Measurements from ENCODE around the gene AP2A2. TPM values are rescaled to one million over a fixed set of nuclear protein-coding genes. Genes with fewer than 3 reads are reported as not detected.

AP2A2 gene
- total and polyA plus RNA-seq, 5 donors from 2014 or later = 6.2 to 85.9 (median 7.5) TPM

- Histone ChIP-seq H3K36me3 (ENCODE audit: control insufficient read depth, insufficient read depth, low read length) (peaks cover 59% of the 10 kb centered on the region), H3K27ac (ENCODE audit: insufficient read depth, low read length, poor library complexity, severe bottlenecking) (no peak overlapping the region), H3K9me3 (ENCODE audit: control insufficient read depth in 2 of 2, low read length in 2 of 2) (no peaks in the 10 kb centered on the region), H3K4me1 (ENCODE audit: control insufficient read depth, insufficient read depth, low read length, poor library complexity, severe bottlenecking) (no peaks in the 10 kb centered on the region), H3K4me3 (ENCODE audit: low read depth, low read length) (no peak overlapping the region), H3K27me3 (ENCODE audit: control insufficient read depth, insufficient read depth, low read length) (no peaks in the 10 kb centered on the region)
- Mint-ChIP-seq H3K4me1 (peaks cover 0 to 13% (median 2%) of the 10 kb centered on the region in 4 donors), H3K9me3 (peaks cover 0 to 4% (median 0%) of the 10 kb centered on the region in 7 donors), H3K36me3 (peaks cover 12% of the 10 kb centered on the region), H3K27me3 (no peaks in the 10 kb centered on the region), H3K27ac (no peak overlapping the region), H3K4me3 (no peak overlapping the region)
- ATAC-seq (ENCODE audit: low read depth in 2 of 2) (no peak), DNase-seq (no peak)
These were observed 66.9 kb downstream of the AP2A2 start for GRCh38 chr11:992577-992976.

- H3K36me3 Mint-ChIP-seq = peaks cover 8% of the 10 kb centered on the region
- H3K9me3 Mint-ChIP-seq = peaks cover 0 to 4% (median 0%) of the 10 kb centered on the region in 7 donors
- no peak overlapping the region for H3K27ac Mint-ChIP-seq
- Histone ChIP-seq H3K27me3 (ENCODE audit: control insufficient read depth, insufficient read depth, low read length) (no peaks in the 10 kb centered on the region), H3K4me1 (ENCODE audit: control insufficient read depth, insufficient read depth, low read length, poor library complexity, severe bottlenecking) (no peaks in the 10 kb centered on the region), H3K9me3 (ENCODE audit: control insufficient read depth in 2 of 2, low read length in 2 of 2) (no peaks in the 10 kb centered on the region), H3K4me3 (ENCODE audit: low read depth, low read length) (no peak overlapping the region), H3K36me3 (ENCODE audit: control insufficient read depth, insufficient read depth, low read length) (peaks cover 51% of the 10 kb centered on the region), H3K27ac (ENCODE audit: insufficient read depth, low read length, poor library complexity, severe bottlenecking) (no peak overlapping the region)
- no peak overlapping the region for H3K4me3 Mint-ChIP-seq
- H3K4me1 Mint-ChIP-seq = peaks cover 0 to 13% (median 2%) of the 10 kb centered on the region in 4 donors
- DNase-seq (no peak), ATAC-seq (ENCODE audit: low read depth in 2 of 2) (no peak)
- no peaks in the 10 kb centered on the region for H3K27me3 Mint-ChIP-seq
These were observed 68.0 kb downstream of the AP2A2 start for GRCh38 chr11:993632-994167.

- H3K9me3 ChIP-seq (ENCODE audit: control insufficient read depth in 2 of 2, low read length in 2 of 2) = no peaks in the 10 kb centered on the region
- DNase-seq (peak in 1 of 3 donors; percentile 3), ATAC-seq (ENCODE audit: low read depth in 2 of 2) (no peak)
- peak overlapping the region in 1 of 3 donors; percentile 81 for H3K27ac Mint-ChIP-seq
- H3K27me3 ChIP-seq (ENCODE audit: control insufficient read depth, insufficient read depth, low read length) = no peaks in the 10 kb centered on the region
- peaks cover 42% of the 10 kb centered on the region for H3K36me3 ChIP-seq (ENCODE audit: control insufficient read depth, insufficient read depth, low read length)
- no peaks in the 10 kb centered on the region for H3K27me3 Mint-ChIP-seq
- H3K27ac ChIP-seq (ENCODE audit: insufficient read depth, low read length, poor library complexity, severe bottlenecking) = no peak overlapping the region
- H3K4me3 ChIP-seq (ENCODE audit: low read depth, low read length) = no peak overlapping the region
- H3K9me3 Mint-ChIP-seq = peaks cover 0 to 4% (median 0%) of the 10 kb centered on the region in 7 donors
- H3K4me3 Mint-ChIP-seq = no peak overlapping the region
- peaks cover 0 to 13% (median 1%) of the 10 kb centered on the region in 4 donors for H3K4me1 Mint-ChIP-seq
- H3K36me3 Mint-ChIP-seq = peaks cover 8% of the 10 kb centered on the region
- H3K4me1 ChIP-seq (ENCODE audit: control insufficient read depth, insufficient read depth, low read length, poor library complexity, severe bottlenecking) = no peaks in the 10 kb centered on the region
These were observed 69.5 kb downstream of the AP2A2 start for GRCh38 chr11:995044-995751.

- no peaks in the 10 kb centered on the region for H3K27me3 ChIP-seq (ENCODE audit: control insufficient read depth, insufficient read depth, low read length)
- H3K27ac ChIP-seq (ENCODE audit: insufficient read depth, low read length, poor library complexity, severe bottlenecking) = no peak overlapping the region
- H3K4me3 Mint-ChIP-seq = no peak overlapping the region
- H3K27me3 Mint-ChIP-seq = no peaks in the 10 kb centered on the region
- peak overlapping the region; percentile 80 to 86 (median 81) for H3K27ac Mint-ChIP-seq
- DNase-seq (peak in 1 of 3 donors; percentile 2), ATAC-seq (ENCODE audit: low read depth in 2 of 2) (no peak)
- H3K36me3 Mint-ChIP-seq = peaks cover 11% of the 10 kb centered on the region
- H3K36me3 ChIP-seq (ENCODE audit: control insufficient read depth, insufficient read depth, low read length) = peaks cover 47% of the 10 kb centered on the region
- H3K4me1 ChIP-seq (ENCODE audit: control insufficient read depth, insufficient read depth, low read length, poor library complexity, severe bottlenecking) = no peaks in the 10 kb centered on the region
- H3K4me3 ChIP-seq (ENCODE audit: low read depth, low read length) = no peak overlapping the region
- H3K9me3 ChIP-seq (ENCODE audit: control insufficient read depth in 2 of 2, low read length in 2 of 2) = no peaks in the 10 kb centered on the region
- peaks cover 0 to 13% (median 1%) of the 10 kb centered on the region in 4 donors for H3K4me1 Mint-ChIP-seq
- H3K9me3 Mint-ChIP-seq = peaks cover 0 to 4% (median 0%) of the 10 kb centered on the region in 7 donors
These were observed 70.2 kb downstream of the AP2A2 start for GRCh38 chr11:995752-996420.

GRCh38 chr11:996681-997080 lies 71.0 kb downstream of the AP2A2 start:
- Histone ChIP-seq H3K27me3 (ENCODE audit: control insufficient read depth, insufficient read depth, low read length) (no peaks in the 10 kb centered on the region), H3K9me3 (ENCODE audit: control insufficient read depth in 2 of 2, low read length in 2 of 2) (no peaks in the 10 kb centered on the region), H3K4me1 (ENCODE audit: control insufficient read depth, insufficient read depth, low read length, poor library complexity, severe bottlenecking) (no peaks in the 10 kb centered on the region), H3K4me3 (ENCODE audit: low read depth, low read length) (no peak overlapping the region), H3K27ac (ENCODE audit: insufficient read depth, low read length, poor library complexity, severe bottlenecking) (no peak overlapping the region), H3K36me3 (ENCODE audit: control insufficient read depth, insufficient read depth, low read length) (peaks cover 52% of the 10 kb centered on the region)
- H3K4me1 Mint-ChIP-seq = peaks cover 0 to 13% (median 2%) of the 10 kb centered on the region in 4 donors
- H3K36me3 Mint-ChIP-seq = peaks cover 19% of the 10 kb centered on the region
- no peak overlapping the region for H3K4me3 Mint-ChIP-seq
- no peak for ATAC-seq (ENCODE audit: low read depth in 2 of 2)
- H3K27ac Mint-ChIP-seq = peak overlapping the region; percentile 78 to 86 (median 80)
- DNase-seq = no peak
- peaks cover 0 to 4% (median 0%) of the 10 kb centered on the region in 7 donors for H3K9me3 Mint-ChIP-seq
- no peaks in the 10 kb centered on the region for H3K27me3 Mint-ChIP-seq

- no peak for ATAC-seq (ENCODE audit: low read depth in 2 of 2)
- no peaks in the 10 kb centered on the region for H3K27me3 ChIP-seq (ENCODE audit: control insufficient read depth, insufficient read depth, low read length)
- H3K36me3 Mint-ChIP-seq = peaks cover 21% of the 10 kb centered on the region
- H3K9me3 Mint-ChIP-seq = peaks cover 0 to 4% (median 0%) of the 10 kb centered on the region in 7 donors
- H3K27ac ChIP-seq (ENCODE audit: insufficient read depth, low read length, poor library complexity, severe bottlenecking) = no peak overlapping the region
- no peak overlapping the region for H3K27ac Mint-ChIP-seq
- peaks cover 0 to 13% (median 2%) of the 10 kb centered on the region in 4 donors for H3K4me1 Mint-ChIP-seq
- H3K9me3 ChIP-seq (ENCODE audit: control insufficient read depth in 2 of 2, low read length in 2 of 2) = no peaks in the 10 kb centered on the region
- no peaks in the 10 kb centered on the region for H3K27me3 Mint-ChIP-seq
- no peak overlapping the region for H3K4me3 Mint-ChIP-seq
- DNase-seq = no peak
- no peaks in the 10 kb centered on the region for H3K4me1 ChIP-seq (ENCODE audit: control insufficient read depth, insufficient read depth, low read length, poor library complexity, severe bottlenecking)
- no peak overlapping the region for H3K4me3 ChIP-seq (ENCODE audit: low read depth, low read length)
- peaks cover 52% of the 10 kb centered on the region for H3K36me3 ChIP-seq (ENCODE audit: control insufficient read depth, insufficient read depth, low read length)
These were observed 72.2 kb downstream of the AP2A2 start for GRCh38 chr11:997907-998306.

- DNase-seq = no peak
- Mint-ChIP-seq H3K27me3 (no peaks in the 10 kb centered on the region), H3K4me1 (peaks cover 0 to 15% (median 2%) of the 10 kb centered on the region in 4 donors), H3K36me3 (peaks cover 28% of the 10 kb centered on the region), H3K4me3 (no peak overlapping the region), H3K9me3 (peaks cover 0 to 4% (median 0%) of the 10 kb centered on the region in 7 donors), H3K27ac (no peak overlapping the region)
- Histone ChIP-seq H3K4me3 (ENCODE audit: low read depth, low read length) (no peak overlapping the region), H3K36me3 (ENCODE audit: control insufficient read depth, insufficient read depth, low read length) (peaks cover 52% of the 10 kb centered on the region), H3K27me3 (ENCODE audit: control insufficient read depth, insufficient read depth, low read length) (no peaks in the 10 kb centered on the region), H3K27ac (ENCODE audit: insufficient read depth, low read length, poor library complexity, severe bottlenecking) (no peak overlapping the region), H3K9me3 (ENCODE audit: control insufficient read depth in 2 of 2, low read length in 2 of 2) (no peaks in the 10 kb centered on the region), H3K4me1 (ENCODE audit: control insufficient read depth, insufficient read depth, low read length, poor library complexity, severe bottlenecking) (no peaks in the 10 kb centered on the region)
- no peak for ATAC-seq (ENCODE audit: low read depth in 2 of 2)
These were observed 73.3 kb downstream of the AP2A2 start for GRCh38 chr11:999009-999408.
